HG02642 (cell line): ENCODE results near the gene CACNA1B.

Source experiments
- ATAC-seq: cut with Tn5 transposase; IDR thresholded peaks from one replicate; pipeline ENCODE4 v1.9.1; 2021; ENCODE audit warnings: mild to moderate bottlenecking; ENCODE audit not compliant: unreplicated experiment, poor library complexity

CACNA1B gene

DNA sequence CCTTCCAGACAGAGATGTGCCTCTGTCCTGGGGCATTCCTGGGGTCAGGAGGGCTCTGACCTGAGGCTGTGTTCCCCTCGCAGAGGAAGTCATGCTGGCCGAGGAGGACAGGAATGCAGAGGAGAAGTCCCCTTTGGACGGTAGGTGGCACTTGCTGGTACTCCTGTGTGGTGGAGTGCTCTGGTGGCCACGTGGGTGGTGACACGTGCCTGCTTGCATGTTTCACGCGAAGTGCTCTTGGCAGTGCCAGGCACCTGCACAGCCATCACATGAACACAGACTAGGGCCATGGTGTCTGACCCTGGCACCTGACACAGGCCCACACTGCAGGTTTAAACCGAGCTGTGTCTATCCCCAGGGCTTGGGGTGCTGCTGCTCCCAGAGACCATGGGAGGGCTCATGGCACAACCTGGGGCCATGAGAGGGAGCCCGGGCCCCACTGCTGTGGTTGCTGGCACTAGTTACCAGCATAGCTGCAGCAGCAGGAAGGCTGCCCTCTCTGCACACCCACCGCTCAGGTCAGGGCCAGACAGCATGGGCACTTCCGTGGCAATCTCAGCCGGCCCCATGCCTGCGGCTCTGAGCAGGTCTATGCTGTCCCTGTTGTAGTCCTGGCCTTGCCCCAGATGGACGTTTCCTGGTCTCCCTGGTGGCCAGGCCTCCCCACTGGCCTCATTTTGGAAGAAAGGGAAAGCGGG lies 79.3 kb downstream of the CACNA1B start:
- no peak for ATAC-seq

- ATAC-seq = no peak
These were observed 82.2 kb downstream of the CACNA1B start for GRCh38 chr9:137959641-137960411.

- ATAC-seq = no peak
These were observed 82.9 kb downstream of the CACNA1B start for GRCh38 chr9:137960496-137960895.

DNA sequence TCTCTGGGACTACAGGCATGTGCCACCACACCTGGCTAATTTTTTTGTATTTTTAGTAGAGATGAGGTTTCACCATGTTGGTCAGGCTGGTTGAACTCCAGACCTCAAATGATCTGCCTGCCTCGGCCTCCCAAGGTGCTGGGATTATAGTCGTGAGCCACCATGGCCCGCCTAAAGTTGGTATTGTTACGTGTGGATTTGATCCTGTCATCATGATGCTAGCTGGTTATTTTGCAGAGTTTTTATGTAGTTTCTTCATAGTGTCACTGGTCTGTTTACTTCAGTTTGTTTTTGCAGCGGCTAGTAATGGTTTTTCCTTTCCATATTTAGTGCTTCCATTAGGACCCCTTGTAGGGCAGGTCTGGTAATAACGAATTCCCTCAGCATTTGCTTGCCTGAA lies 85.9 kb downstream of the CACNA1B start:
- ATAC-seq = no peak

GRCh38 chr9:137965177-137965795 lies 87.7 kb downstream of the CACNA1B start:
- no peak for ATAC-seq

- no peak for ATAC-seq
These were observed 89.8 kb downstream of the CACNA1B start for GRCh38 chr9:137967280-137967953.

- no peak for ATAC-seq
These were observed 90.7 kb downstream of the CACNA1B start for GRCh38 chr9:137968235-137968634.

GRCh38 chr9:137969008-137969407 lies 91.4 kb downstream of the CACNA1B start:
- no peak for ATAC-seq

GRCh38 chr9:137969685-137970084 lies 92.1 kb downstream of the CACNA1B start:
- no peak for ATAC-seq

- no peak for ATAC-seq
These were observed 92.5 kb downstream of the CACNA1B start for GRCh38 chr9:137970098-137970497.

GRCh38 chr9:137970686-137971476 lies 93.3 kb downstream of the CACNA1B start:
- no peak for ATAC-seq

DNA sequence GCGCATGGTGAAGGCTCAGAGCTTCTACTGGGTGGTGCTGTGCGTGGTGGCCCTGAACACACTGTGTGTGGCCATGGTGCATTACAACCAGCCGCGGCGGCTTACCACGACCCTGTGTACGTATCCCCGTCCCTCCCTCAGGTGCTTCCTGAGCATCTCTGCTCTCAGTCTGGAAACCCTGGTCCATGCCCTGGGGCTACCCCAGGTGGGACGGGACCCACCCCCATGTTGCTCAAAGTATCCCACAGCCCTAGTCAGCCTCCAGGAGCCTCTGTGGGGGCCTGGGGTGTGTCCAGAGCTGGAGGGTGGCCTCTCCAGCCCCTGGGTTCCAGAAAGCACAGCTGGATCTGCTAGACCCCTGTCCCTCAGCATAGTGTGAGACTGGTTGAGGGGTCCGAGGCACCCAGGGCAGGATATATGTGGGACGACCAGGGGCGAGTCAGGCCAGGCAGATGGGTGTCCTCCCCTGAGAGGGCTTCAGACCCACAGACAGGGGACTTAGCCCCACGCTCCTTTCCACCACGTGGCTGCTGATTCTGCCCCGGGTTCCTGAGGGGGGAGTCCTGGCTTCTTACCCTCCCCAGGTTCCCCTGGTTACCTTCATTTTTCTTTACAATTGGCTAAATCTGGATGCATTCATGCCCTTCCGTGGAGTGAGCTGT lies 94.0 kb downstream of the CACNA1B start:
- no peak for ATAC-seq

GRCh38 chr9:137972355-137972987 lies 94.9 kb downstream of the CACNA1B start:
- ATAC-seq = no peak

- no peak for ATAC-seq
These were observed 95.4 kb downstream of the CACNA1B start for GRCh38 chr9:137972988-137973470.

- ATAC-seq = no peak
These were observed 96.3 kb downstream of the CACNA1B start for GRCh38 chr9:137973829-137974416.

GRCh38 chr9:137974746-137975526 lies 97.4 kb downstream of the CACNA1B start:
- ATAC-seq = no peak

DNA sequence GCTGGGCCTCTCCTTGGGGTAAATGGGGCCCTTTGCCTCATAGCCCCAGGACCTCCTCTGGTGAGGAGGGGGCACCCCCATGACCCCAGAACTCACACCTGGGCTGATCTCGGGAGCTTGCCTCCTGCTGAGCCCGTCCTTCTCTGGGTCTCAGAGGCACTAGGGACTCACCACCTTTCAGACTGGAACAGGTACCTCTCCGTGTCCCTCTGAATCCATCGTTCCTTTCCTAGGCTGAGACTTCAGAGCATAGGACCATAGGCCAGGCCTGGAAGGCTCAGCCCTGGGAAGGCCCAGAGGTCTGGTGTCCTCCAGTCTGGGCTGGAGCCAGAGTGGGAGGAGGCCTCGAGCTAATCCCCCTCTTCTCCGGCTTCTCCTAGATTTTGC lies 97.9 kb downstream of the CACNA1B start:
- ATAC-seq = no peak
